Activated CD8-positive, alpha-beta memory T cell treated with anti-CD3 and anti-CD28 coated beads for 36 hours (primary cell): ENCODE results near the gene PRF1. TPM values are rescaled to one million over a fixed set of nuclear protein-coding genes. Genes with fewer than 3 reads are reported as not detected.

ENCODE experiments used
- CTCF ChIA-PET: fragments of 350-600 bp; sonication (Branson Sonifier 250); formaldehyde crosslinking; loops from one replicate; lab custom pipeline; 2021; ENCODE audit warnings: antibody characterized with exemption; lab: Charles Lee
- POLR2A ChIA-PET: fragments of 350-600 bp; sonication (Branson Sonifier 250); formaldehyde crosslinking; loops from one replicate; lab custom pipeline; 2021; ENCODE audit warnings: antibody characterized with exemption; lab: Charles Lee
- total RNA-seq, 2 experiments: library from RNA; stranded (reverse); gene quantifications; one replicate each; pipeline ENCODE4 v1.2.3, GENCODE V29; 2021

PRF1 gene
- total RNA-seq, 2 experiments from 2014 or later = 142 to 149 TPM

- CTCF ChIA-PET = no interaction called here
- POLR2A ChIA-PET = no interaction called here
Measured at GRCh38 chr10:70571236-70571635, 31.3 kb downstream of the PRF1 start.

GRCh38 chr10:70568781-70569495, 33.6 kb downstream of the PRF1 start:
- ChIA-PET CTCF (interaction anchor here (0.9 to 1.5 kb wide), 2 partner anchors 14 to 17 kb away, joined by 3 to 4 read pairs; no protein-coding TSS in a partner anchor), POLR2A (no interaction called here)

GRCh38 chr10:70568113-70568512, 34.4 kb downstream of the PRF1 start:
- ChIA-PET POLR2A (no interaction called here), CTCF (interaction anchor here (0.9 to 1.8 kb wide), 4 partner anchors 9 to 264 kb away, joined by 3 to 6 read pairs (median 4); no protein-coding TSS in a partner anchor)

GRCh38 chr10:70567603-70568002, 34.9 kb downstream of the PRF1 start:
- CTCF ChIA-PET = interaction anchor here (1.1 to 1.8 kb wide), 2 partner anchors 9 to 265 kb away, joined by 4 to 6 read pairs; no protein-coding TSS in a partner anchor
- POLR2A ChIA-PET = no interaction called here

- CTCF ChIA-PET = interaction anchor here (0.9 to 1.8 kb wide), 3 partner anchors 8 to 46 kb away, joined by 3 to 6 read pairs (median 5); no protein-coding TSS in a partner anchor
- POLR2A ChIA-PET = no interaction called here
Measured at GRCh38 chr10:70566515-70567290, 35.8 kb downstream of the PRF1 start.

GRCh38 chr10:70565556-70566514, 36.7 kb downstream of the PRF1 start:
- CTCF ChIA-PET = interaction anchor here (0.9 to 1.1 kb wide), 3 partner anchors 10 to 104 kb away, joined by 3 to 5 read pairs (median 3); no protein-coding TSS in a partner anchor
- POLR2A ChIA-PET = interaction anchor here (0.9 kb wide), 1 partner anchor 11 kb away, joined by 3 read pairs; no protein-coding TSS in a partner anchor

GRCh38 chr10:70564901-70565351, 37.6 kb downstream of the PRF1 start:
- POLR2A ChIA-PET = interaction anchor here (0.9 kb wide), 1 partner anchor 12 kb away, joined by 3 read pairs; no protein-coding TSS in a partner anchor
- CTCF ChIA-PET = interaction anchor here (1.1 kb wide), 2 partner anchors 11 to 103 kb away, joined by 3 read pairs; no protein-coding TSS in a partner anchor

- ChIA-PET CTCF (no interaction called here), POLR2A (no interaction called here)
Measured at GRCh38 chr10:70564113-70564725, 38.3 kb downstream of the PRF1 start.

GRCh38 chr10:70563230-70563629, 39.3 kb downstream of the PRF1 start:
- ChIA-PET POLR2A (no interaction called here), CTCF (no interaction called here)

GRCh38 chr10:70562036-70562755, 40.3 kb downstream of the PRF1 start:
- ChIA-PET CTCF (interaction anchor here (1.1 to 4.6 kb wide), 3 partner anchors 14 to 197 kb away, joined by 3 to 41 read pairs (median 4); no protein-coding TSS in a partner anchor), POLR2A (interaction anchor here (0.5 kb wide), 1 partner anchor 199 kb away, joined by 6 read pairs; no protein-coding TSS in a partner anchor)

GRCh38 chr10:70561558-70561957, 41.0 kb downstream of the PRF1 start:
- ChIA-PET POLR2A (interaction anchor here (0.5 kb wide), 1 partner anchor 200 kb away, joined by 6 read pairs; no protein-coding TSS in a partner anchor), CTCF (interaction anchor here (1.1 to 4.6 kb wide), 3 partner anchors 15 to 198 kb away, joined by 3 to 41 read pairs (median 4); no protein-coding TSS in a partner anchor)

- ChIA-PET POLR2A (no interaction called here), CTCF (interaction anchor here (1.1 to 4.6 kb wide), 2 partner anchors 16 to 185 kb away, joined by 3 to 41 read pairs; no protein-coding TSS in a partner anchor)
Measured at GRCh38 chr10:70561070-70561469, 41.5 kb downstream of the PRF1 start.

- ChIA-PET CTCF (interaction anchor here (4.6 kb wide), 1 partner anchor 16 kb away, joined by 41 read pairs; no protein-coding TSS in a partner anchor), POLR2A (no interaction called here)
Measured at GRCh38 chr10:70560511-70560941, 42.0 kb downstream of the PRF1 start.

- ChIA-PET POLR2A (no interaction called here), CTCF (interaction anchor here (1.4 to 4.6 kb wide), 4 partner anchors 17 to 200 kb away, joined by 4 to 41 read pairs (median 16); no protein-coding TSS in a partner anchor)
Measured at GRCh38 chr10:70559861-70560260, 42.7 kb downstream of the PRF1 start.

GRCh38 chr10:70558871-70559810, 43.4 kb downstream of the PRF1 start:
- ChIA-PET CTCF (interaction anchor here (0.8 to 4.6 kb wide), 19 partner anchors 8 to 317 kb away, joined by 3 to 41 read pairs (median 4); partner anchors contain the start of gene PRF1), POLR2A (interaction anchor here (0.6 to 1.1 kb wide), 3 partner anchors 43 to 1208 kb away, joined by 3 to 4 read pairs (median 3); partner anchors contain the start of gene PRF1)
